ENCODE data around the gene PCCA.

DNA sequence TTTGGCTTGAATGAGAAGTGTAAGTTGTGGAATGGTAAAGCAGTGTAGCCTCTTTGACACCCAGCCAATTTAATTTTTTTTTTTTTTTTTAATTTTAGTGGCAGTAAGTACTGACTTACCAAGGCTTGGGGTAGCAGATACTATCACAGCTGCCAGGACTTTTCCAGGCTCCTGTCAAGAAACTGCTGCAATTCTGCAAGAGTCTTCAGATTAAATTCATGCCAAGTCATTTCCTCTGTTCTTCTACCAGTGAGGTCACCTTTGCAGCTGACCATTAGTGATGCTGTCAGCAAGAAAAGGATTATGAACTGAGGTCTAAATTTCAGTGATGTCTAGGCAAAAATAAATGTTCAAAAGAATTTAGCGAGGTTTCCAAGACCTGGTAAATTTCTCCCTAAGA is 408.5 kb downstream of the PCCA start:
- TF ChIP-seq, protein P1, sequence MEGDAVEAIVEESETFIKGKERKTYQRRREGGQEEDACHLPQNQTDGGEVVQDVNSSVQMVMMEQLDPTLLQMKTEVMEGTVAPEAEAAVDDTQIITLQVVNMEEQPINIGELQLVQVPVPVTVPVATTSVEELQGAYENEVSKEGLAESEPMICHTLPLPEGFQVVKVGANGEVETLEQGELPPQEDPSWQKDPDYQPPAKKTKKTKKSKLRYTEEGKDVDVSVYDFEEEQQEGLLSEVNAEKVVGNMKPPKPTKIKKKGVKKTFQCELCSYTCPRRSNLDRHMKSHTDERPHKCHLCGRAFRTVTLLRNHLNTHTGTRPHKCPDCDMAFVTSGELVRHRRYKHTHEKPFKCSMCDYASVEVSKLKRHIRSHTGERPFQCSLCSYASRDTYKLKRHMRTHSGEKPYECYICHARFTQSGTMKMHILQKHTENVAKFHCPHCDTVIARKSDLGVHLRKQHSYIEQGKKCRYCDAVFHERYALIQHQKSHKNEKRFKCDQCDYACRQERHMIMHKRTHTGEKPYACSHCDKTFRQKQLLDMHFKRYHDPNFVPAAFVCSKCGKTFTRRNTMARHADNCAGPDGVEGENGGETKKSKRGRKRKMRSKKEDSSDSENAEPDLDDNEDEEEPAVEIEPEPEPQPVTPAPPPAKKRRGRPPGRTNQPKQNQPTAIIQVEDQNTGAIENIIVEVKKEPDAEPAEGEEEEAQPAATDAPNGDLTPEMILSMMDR (conservative IDR thresholded peaks at IDR 0.05): no peak
- no peak for TF ChIP-seq EZH2 (IDR thresholded peaks at IDR 0.05; ENCODE audit: low read depth)

All from PC-9 (cell line).